Suprapubic skin (tissue), 4 donors: ENCODE measurements around the gene NRSN1. TPM values are rescaled to one million over a fixed set of nuclear protein-coding genes. Genes with fewer than 3 reads are reported as not detected.
A peak's percentile ranks its signal among the peaks of the same experiment; 100 is the strongest.

Experiments used
- DNase-seq, 2 donors: peaks; one replicate each; pipeline ENCODE4 v3.0.0-alpha.2; 2019; ENCODE audit warnings: low spot score in 2 of 2
- H3K27ac ChIP-seq: fragments of 200-600 bp; sonication (generic); one replicate; pipeline ENCODE4 v1.5.1; 2019
- H3K27me3 ChIP-seq: fragments of 200-600 bp; sonication (generic); one replicate; pipeline ENCODE4 v1.5.1; 2019
- H3K36me3 ChIP-seq: fragments of 200-600 bp; sonication (generic); one replicate; pipeline ENCODE4 v1.5.1; 2019
- H3K4me1 ChIP-seq: fragments of 200-600 bp; sonication (generic); one replicate; pipeline ENCODE4 v1.5.1; 2019
- H3K4me3 ChIP-seq: fragments of 200-600 bp; sonication (generic); one replicate; pipeline ENCODE4 v1.5.1; 2019; ENCODE audit warnings: mild to moderate bottlenecking
- H3K9me3 ChIP-seq: fragments of 200-600 bp; sonication (generic); one replicate; pipeline ENCODE4 v1.5.1; 2019
- EP300 ChIP-seq: sonication (generic); formaldehyde crosslinking; IDR thresholded peaks from one replicate; pipeline ENCODE4 v1.6.1; 2017; ENCODE audit warnings: antibody characterized with exemption
- POLR2A ChIP-seq, 2 donors: fragments of 450-650 bp; IDR thresholded peaks; one replicate each; pipeline ENCODE4 v1.6.1; 2017; ENCODE audit warnings: antibody characterized with exemption in 2 of 2, mild to moderate bottlenecking in 2 of 2, moderate library complexity in 2 of 2
- POLR2AphosphoS5 ChIP-seq, 3 donors: sonication (generic); formaldehyde crosslinking; IDR thresholded peaks; one replicate each; pipeline ENCODE4 v1.6.1; 2017; ENCODE audit warnings: antibody characterized with exemption in 3 of 3
- WGBS: methylation state at CpG from one replicate; pipeline ENCODE4 v1.1.5; 2018; 5-methylcytosine and 5-hydroxymethylcytosine counted together
- total RNA-seq, 4 donors: library from RNA; depleted of rRNA; stranded (reverse); fragments of >200 nt; gene quantifications; one replicate each; pipeline ENCODE4 v1.1.0, GENCODE V29; 2016
- TF ChIP-seq, protein P1 (sequence below), 2 donors: fragments of 200-600 bp in 1 of 2; fragments of 450-650 bp in 1 of 2; sonication (generic) in 1 of 2; IDR thresholded peaks; one replicate each; pipeline ENCODE4 v1.5.1; 2016 to 2019; ENCODE audit warnings: antibody characterized with exemption in 2 of 2, mild to moderate bottlenecking in 1 of 2, moderate library complexity in 1 of 2

The NRSN1 gene, protein sequence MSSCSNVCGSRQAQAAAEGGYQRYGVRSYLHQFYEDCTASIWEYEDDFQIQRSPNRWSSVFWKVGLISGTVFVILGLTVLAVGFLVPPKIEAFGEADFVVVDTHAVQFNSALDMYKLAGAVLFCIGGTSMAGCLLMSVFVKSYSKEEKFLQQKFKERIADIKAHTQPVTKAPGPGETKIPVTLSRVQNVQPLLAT
- not detected for total RNA-seq

DNA sequence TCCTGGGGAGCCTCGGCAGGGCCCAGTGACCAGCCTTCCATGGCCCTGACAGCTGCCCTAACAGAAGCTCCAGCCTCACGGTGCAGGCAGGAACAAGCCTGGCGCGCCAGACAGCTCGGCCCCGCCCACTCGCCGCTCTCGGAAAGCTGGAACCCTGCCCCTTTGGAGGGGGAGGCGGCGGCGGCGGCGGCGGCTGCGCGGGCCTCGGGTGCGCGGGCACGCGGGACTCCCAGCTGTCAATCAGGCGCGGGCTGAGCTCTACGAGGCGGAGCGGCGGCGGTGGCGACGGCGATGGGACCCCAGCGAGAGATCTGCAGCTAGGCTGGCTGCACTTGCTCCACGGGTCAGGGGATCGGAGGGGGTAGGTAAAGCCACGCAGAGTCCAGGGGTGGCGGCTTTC lies at the start of gene NRSN1:
NRSN1 (plus strand) TSS at position 236 of the 400 bp plus-strand sequence. CDS start 8,113 bp downstream, outside the sequence.
- Histone ChIP-seq H3K4me3 (peak within 1 kb of the TSS; percentile 24), H3K9me3 (no peaks in the 10 kb centered on the region), H3K27ac (no peak within 1 kb of the TSS), H3K4me1 (peaks cover 7% of the 10 kb centered on the region), H3K27me3 (peaks cover 14% of the 10 kb centered on the region), H3K36me3 (no peaks in the 10 kb centered on the region)
- 4% methylated on average over 13 of the region's 37 CpGs for WGBS
- no peak for DNase-seq
- no peak for TF ChIP-seq POLR2AphosphoS5 (IDR thresholded peaks at IDR 0.05)
- no peak for TF ChIP-seq EP300
- TF ChIP-seq, protein P1, sequence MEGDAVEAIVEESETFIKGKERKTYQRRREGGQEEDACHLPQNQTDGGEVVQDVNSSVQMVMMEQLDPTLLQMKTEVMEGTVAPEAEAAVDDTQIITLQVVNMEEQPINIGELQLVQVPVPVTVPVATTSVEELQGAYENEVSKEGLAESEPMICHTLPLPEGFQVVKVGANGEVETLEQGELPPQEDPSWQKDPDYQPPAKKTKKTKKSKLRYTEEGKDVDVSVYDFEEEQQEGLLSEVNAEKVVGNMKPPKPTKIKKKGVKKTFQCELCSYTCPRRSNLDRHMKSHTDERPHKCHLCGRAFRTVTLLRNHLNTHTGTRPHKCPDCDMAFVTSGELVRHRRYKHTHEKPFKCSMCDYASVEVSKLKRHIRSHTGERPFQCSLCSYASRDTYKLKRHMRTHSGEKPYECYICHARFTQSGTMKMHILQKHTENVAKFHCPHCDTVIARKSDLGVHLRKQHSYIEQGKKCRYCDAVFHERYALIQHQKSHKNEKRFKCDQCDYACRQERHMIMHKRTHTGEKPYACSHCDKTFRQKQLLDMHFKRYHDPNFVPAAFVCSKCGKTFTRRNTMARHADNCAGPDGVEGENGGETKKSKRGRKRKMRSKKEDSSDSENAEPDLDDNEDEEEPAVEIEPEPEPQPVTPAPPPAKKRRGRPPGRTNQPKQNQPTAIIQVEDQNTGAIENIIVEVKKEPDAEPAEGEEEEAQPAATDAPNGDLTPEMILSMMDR (IDR thresholded peaks at IDR 0.05) = no peak
- no peak for TF ChIP-seq POLR2A (IDR thresholded peaks at IDR 0.05)

DNA sequence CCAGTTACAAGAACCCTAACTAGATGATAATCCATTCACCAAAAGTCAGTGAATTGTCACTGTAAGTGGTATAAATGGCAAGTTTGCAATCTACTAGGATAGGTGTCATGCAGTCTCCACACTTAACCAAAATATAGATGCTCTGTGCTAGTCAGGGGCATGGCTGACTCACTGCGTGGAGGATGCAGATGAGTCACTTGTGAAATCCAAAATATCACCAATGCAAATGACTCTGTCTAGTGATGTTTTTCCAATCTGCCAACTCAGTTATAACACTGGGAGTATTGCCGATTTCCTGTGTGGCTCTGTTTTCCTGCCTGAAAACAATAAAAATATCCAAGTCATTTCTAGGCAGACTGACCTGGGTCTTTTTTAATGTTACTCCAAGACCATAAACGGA lies 47.8 kb upstream of the NRSN1 start:
- Histone ChIP-seq H3K4me1 (no peaks in the 10 kb centered on the region), H3K4me3 (no peak overlapping the region), H3K36me3 (no peaks in the 10 kb centered on the region), H3K9me3 (no peaks in the 10 kb centered on the region), H3K27ac (no peak overlapping the region), H3K27me3 (no peaks in the 10 kb centered on the region)
- 78% methylated on average over 3 of the region's 3 CpGs for WGBS
- no peak for DNase-seq
- TF ChIP-seq, protein P1 (IDR thresholded peaks at IDR 0.05) = no peak
- TF ChIP-seq EP300 (no peak), POLR2A (IDR thresholded peaks at IDR 0.05) (no peak), POLR2AphosphoS5 (IDR thresholded peaks at IDR 0.05) (no peak)

DNA sequence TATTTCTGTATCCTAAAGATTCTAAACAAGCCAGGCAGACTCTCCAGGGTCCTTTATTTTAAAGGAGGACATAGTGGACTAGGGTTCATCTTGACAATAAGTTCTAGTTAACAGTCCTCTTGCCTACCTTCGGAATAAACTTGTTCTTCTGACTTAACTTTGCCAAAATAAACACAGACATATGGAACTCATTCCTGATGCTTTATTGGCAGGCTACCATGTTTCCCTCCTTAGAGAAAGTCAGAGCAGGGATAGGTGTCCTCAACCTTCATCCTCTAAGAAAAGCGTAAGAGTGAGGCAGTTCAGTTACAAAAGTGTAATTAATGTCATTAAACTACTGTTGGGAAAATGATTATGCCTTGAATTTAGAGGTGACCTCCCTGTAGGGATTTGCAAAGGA lies 46.9 kb upstream of the NRSN1 start:
- Histone ChIP-seq H3K27me3 (no peaks in the 10 kb centered on the region), H3K9me3 (no peaks in the 10 kb centered on the region), H3K36me3 (no peaks in the 10 kb centered on the region), H3K4me3 (no peak overlapping the region), H3K27ac (no peak overlapping the region), H3K4me1 (no peaks in the 10 kb centered on the region)
- 75% methylated on average over 2 of the region's 2 CpGs for WGBS
- no peak for DNase-seq
- no peak for TF ChIP-seq POLR2AphosphoS5 (IDR thresholded peaks at IDR 0.05)
- no peak for TF ChIP-seq POLR2A (IDR thresholded peaks at IDR 0.05)
- TF ChIP-seq, protein P1 (IDR thresholded peaks at IDR 0.05) = no peak
- TF ChIP-seq EP300 = no peak

DNA sequence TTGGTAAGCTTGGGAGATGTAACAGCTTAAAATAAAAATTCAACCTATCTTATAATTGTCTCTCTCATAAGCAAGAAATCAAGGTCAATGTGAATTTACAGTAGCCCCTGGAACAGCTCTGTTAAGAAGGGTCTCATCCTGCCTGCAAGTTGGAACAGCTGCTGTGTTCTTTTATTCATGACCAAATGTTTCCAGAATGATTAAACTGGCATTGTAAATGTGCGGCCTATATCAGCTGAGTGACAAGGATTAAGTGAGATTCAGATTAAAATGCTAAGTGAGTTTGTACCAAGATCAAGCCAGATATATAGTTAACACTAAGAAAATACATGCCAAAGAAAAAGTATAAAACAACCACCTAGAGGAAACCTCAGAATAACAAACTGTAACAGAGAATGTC lies 45.3 kb upstream of the NRSN1 start:
- no peak for TF ChIP-seq EP300
- H3K27ac ChIP-seq = no peak overlapping the region
- H3K27me3 ChIP-seq = no peaks in the 10 kb centered on the region
- no peak overlapping the region for H3K4me3 ChIP-seq
- H3K9me3 ChIP-seq = no peaks in the 10 kb centered on the region
- H3K36me3 ChIP-seq = no peaks in the 10 kb centered on the region
- no peak for DNase-seq
- WGBS = 81% methylated on average over 1 of the region's 1 CpG
- no peaks in the 10 kb centered on the region for H3K4me1 ChIP-seq

DNA sequence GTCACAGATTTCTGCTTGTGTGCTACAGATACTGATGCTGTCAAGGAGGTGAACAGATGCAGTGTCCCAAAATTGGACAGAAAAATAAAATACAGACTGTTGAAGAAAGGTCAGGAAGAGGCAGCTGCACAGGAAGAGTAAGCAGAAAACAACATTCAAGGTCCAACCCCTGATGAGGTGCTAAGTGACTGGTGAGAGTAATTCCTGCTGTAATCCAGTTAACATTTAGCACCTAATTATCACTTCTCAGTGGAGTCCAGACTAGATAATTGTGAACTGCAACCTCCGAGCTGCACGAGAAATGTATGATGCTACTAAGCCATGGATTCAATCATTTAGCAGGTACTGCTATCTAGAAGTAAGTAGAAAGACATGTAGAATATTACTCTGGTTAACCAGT lies 36.3 kb upstream of the NRSN1 start:
- Histone ChIP-seq H3K9me3 (no peaks in the 10 kb centered on the region), H3K4me3 (no peak overlapping the region), H3K4me1 (no peaks in the 10 kb centered on the region), H3K27me3 (no peaks in the 10 kb centered on the region), H3K36me3 (no peaks in the 10 kb centered on the region), H3K27ac (no peak overlapping the region)
- no peak for DNase-seq
- 59% methylated on average over 2 of the region's 2 CpGs for WGBS
- TF ChIP-seq EP300 (no peak), POLR2A (IDR thresholded peaks at IDR 0.05) (no peak), POLR2AphosphoS5 (IDR thresholded peaks at IDR 0.05) (no peak)
- TF ChIP-seq, protein P1 (IDR thresholded peaks at IDR 0.05) = no peak

DNA sequence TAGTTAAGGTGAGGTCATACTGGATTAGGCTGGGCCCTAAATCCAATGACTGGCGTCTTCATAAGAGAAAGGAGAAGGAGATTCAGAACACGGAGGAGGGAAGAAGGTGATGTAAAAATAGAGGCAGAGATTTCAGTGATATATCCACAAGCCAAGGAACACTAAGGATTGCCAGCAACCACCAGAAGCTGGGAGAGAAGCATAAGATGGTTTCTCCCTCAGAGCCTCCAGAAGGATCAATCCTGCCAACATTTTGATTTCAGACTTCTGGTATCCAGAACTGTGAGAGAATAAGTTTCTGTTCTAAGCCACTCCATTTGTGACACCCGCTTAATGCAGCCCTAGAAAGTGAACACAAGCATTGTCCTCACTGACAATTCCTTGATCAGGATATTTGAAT lies 33.6 kb upstream of the NRSN1 start:
- WGBS = 84% methylated on average over 3 of the region's 3 CpGs
- TF ChIP-seq, protein P1 (IDR thresholded peaks at IDR 0.05) = no peak
- TF ChIP-seq POLR2AphosphoS5 (IDR thresholded peaks at IDR 0.05) = no peak
- TF ChIP-seq EP300 = no peak
- no peak for TF ChIP-seq POLR2A (IDR thresholded peaks at IDR 0.05)

More for the DNA sequence above, 33.6 kb upstream of the NRSN1 start:
- Histone ChIP-seq H3K36me3 (no peaks in the 10 kb centered on the region), H3K27me3 (no peaks in the 10 kb centered on the region), H3K9me3 (no peaks in the 10 kb centered on the region), H3K4me3 (no peak overlapping the region), H3K27ac (no peak overlapping the region), H3K4me1 (no peaks in the 10 kb centered on the region)
- no peak for DNase-seq
